H9 (cell line): ENCODE results near the gene ZNF800. TPM values are rescaled to one million over a fixed set of nuclear protein-coding genes. Genes with fewer than 3 reads are reported as not detected.

Experiments used
- DNase-seq: peaks from one replicate; pipeline ENCODE4 v3.0.0-alpha.2; 2017
- H2AFZ ChIP-seq: one replicate; pipeline ENCODE4 v1.6.1; 2013; ENCODE audit warnings: mild to moderate bottlenecking, low read length, control low read depth, moderate library complexity
- H2AK5ac ChIP-seq: 2 replicates; pipeline ENCODE4 v1.6.1; 2013; ENCODE audit warnings: low read length, control low read depth, mixed read lengths; ENCODE audit not compliant: insufficient read length
- H2BK120ac ChIP-seq: one replicate; pipeline ENCODE4 v1.6.1; 2013; ENCODE audit warnings: low read depth, mild to moderate bottlenecking, low read length, control low read depth, inconsistent platforms; ENCODE audit not compliant: poor library complexity, severe bottlenecking
- H2BK12ac ChIP-seq: 2 replicates; pipeline ENCODE4 v1.6.1; 2013; ENCODE audit warnings: low read length, control low read depth, mixed read lengths, low read depth; ENCODE audit not compliant: insufficient read length
- H2BK15ac ChIP-seq: 2 replicates; pipeline ENCODE4 v1.6.1; 2013; ENCODE audit warnings: low read depth, low read length, control low read depth
- H2BK20ac ChIP-seq: one replicate; pipeline ENCODE4 v1.6.1; 2013; ENCODE audit warnings: low read depth, mild to moderate bottlenecking, low read length, control low read depth, inconsistent platforms; ENCODE audit not compliant: poor library complexity, severe bottlenecking
- H2BK5ac ChIP-seq: 2 replicates; pipeline ENCODE4 v1.6.1; 2013; ENCODE audit warnings: low read length, control low read depth, mixed read lengths; ENCODE audit not compliant: insufficient read length
- H3K14ac ChIP-seq: 2 replicates; pipeline ENCODE4 v1.6.1; 2013; ENCODE audit warnings: low read length, control low read depth; ENCODE audit not compliant: insufficient read depth
- H3K18ac ChIP-seq: 2 replicates; pipeline ENCODE4 v1.6.1; 2013; ENCODE audit warnings: low read depth, mild to moderate bottlenecking, mixed read lengths, low read length, control low read depth; ENCODE audit not compliant: insufficient read length
- H3K23ac ChIP-seq: 2 replicates; pipeline ENCODE4 v1.6.1; 2013; ENCODE audit warnings: low read length, control low read depth, mixed read lengths, low read depth; ENCODE audit not compliant: insufficient read length
- H3K23me2 ChIP-seq: 2 replicates; pipeline ENCODE4 v1.6.1; 2013; ENCODE audit warnings: low read depth, mild to moderate bottlenecking, mixed read lengths, low read length, control low read depth; ENCODE audit not compliant: insufficient read length, poor library complexity, severe bottlenecking
- H3K27ac ChIP-seq: 2 replicates; pipeline ENCODE4 v1.5.1; 2013; ENCODE audit warnings: low read length, control low read depth, mixed read lengths, low read depth; ENCODE audit not compliant: insufficient read length
- H3K27me3 ChIP-seq: 2 replicates; pipeline ENCODE4 v1.6.1; 2013; ENCODE audit warnings: low read length, control low read depth, inconsistent platforms; ENCODE audit not compliant: insufficient read depth
- H3K4ac ChIP-seq: 2 replicates; pipeline ENCODE4 v1.6.1; 2013; ENCODE audit warnings: low read depth, mild to moderate bottlenecking, control low read depth, inconsistent platforms, low read length, moderate library complexity
- H3K4me1 ChIP-seq: 2 replicates; pipeline ENCODE4 v1.6.1; 2013; ENCODE audit warnings: low read length, control low read depth, inconsistent platforms; ENCODE audit not compliant: insufficient read depth
- H3K4me2 ChIP-seq: 2 replicates; pipeline ENCODE4 v1.6.1; 2013; ENCODE audit warnings: low read length, control low read depth, mixed read lengths; ENCODE audit not compliant: insufficient read length, insufficient read depth
- H3K56ac ChIP-seq: 2 replicates; pipeline ENCODE4 v1.6.1; 2013; ENCODE audit warnings: low read depth, mild to moderate bottlenecking, mixed read lengths, low read length, control low read depth; ENCODE audit not compliant: insufficient read length
- H3K79me1 ChIP-seq: 2 replicates; pipeline ENCODE4 v1.6.1; 2013; ENCODE audit warnings: low read depth, mild to moderate bottlenecking, moderate library complexity, low read length, control low read depth, inconsistent platforms; ENCODE audit not compliant: insufficient read depth, poor library complexity, severe bottlenecking
- H3K79me2 ChIP-seq: 2 replicates; pipeline ENCODE4 v1.6.1; 2013; ENCODE audit warnings: low read length, control low read depth, inconsistent platforms; ENCODE audit not compliant: insufficient read depth
- H3K9ac ChIP-seq: 2 replicates; pipeline ENCODE4 v1.6.1; 2013; ENCODE audit warnings: low read length, control low read depth, mixed read lengths; ENCODE audit not compliant: insufficient read length; ENCODE audit errors: extremely low read depth
- H3K9me3 ChIP-seq: one replicate; pipeline ENCODE4 v1.6.1; 2013; ENCODE audit warnings: low read depth, low read length, inconsistent platforms; ENCODE audit not compliant: control insufficient read depth
- H3T11ph ChIP-seq: one replicate; pipeline ENCODE4 v1.6.1; 2013; ENCODE audit warnings: mild to moderate bottlenecking, low read length, control low read depth, inconsistent platforms
- H4K20me1 ChIP-seq: one replicate; pipeline ENCODE4 v1.6.1; 2013; ENCODE audit not compliant: control insufficient read depth, insufficient read length, insufficient read depth
- H4K5ac ChIP-seq: 2 replicates; pipeline ENCODE4 v1.6.1; 2013; ENCODE audit warnings: low read depth, mild to moderate bottlenecking, mixed read lengths, low read length, control low read depth; ENCODE audit not compliant: insufficient read length
- H4K8ac ChIP-seq: replicated peaks from 2 replicates; pipeline ENCODE4 v1.6.1; 2013; ENCODE audit warnings: low read length, control low read depth, mixed read lengths, low read depth; ENCODE audit not compliant: insufficient read length
- H4K91ac ChIP-seq: 2 replicates; pipeline ENCODE4 v1.6.1; 2013; ENCODE audit warnings: low read depth, mild to moderate bottlenecking, moderate library complexity, mixed read lengths, low read length, control low read depth; ENCODE audit not compliant: insufficient read length
- H3K27ac Mint-ChIP-seq, 3 experiments: 2 replicates in 2 of 3; 3 replicates in 1 of 3; pipeline ENCODE4 v1.8.0; 2020 to 2021; ENCODE audit warnings: mixed read lengths in 3 of 3, mild to moderate bottlenecking in 1 of 3, moderate library complexity in 1 of 3
- H3K27me3 Mint-ChIP-seq: 2 replicates; pipeline ENCODE4 v1.8.0; 2021; ENCODE audit warnings: low read depth, mild to moderate bottlenecking, moderate library complexity, mixed read lengths
- H3K36me3 Mint-ChIP-seq, 3 experiments: 2 replicates in 2 of 3; 3 replicates in 1 of 3; pipeline ENCODE4 v1.8.0; 2020 to 2021; ENCODE audit warnings: low read depth in 3 of 3, mixed read lengths in 3 of 3; ENCODE audit not compliant: insufficient read depth in 1 of 3
- H3K4me1 Mint-ChIP-seq, 2 experiments: 2 replicates each; pipeline ENCODE4 v1.8.0; 2020; ENCODE audit warnings: mixed read lengths in 2 of 2
- H3K4me3 Mint-ChIP-seq, 2 experiments: 2 replicates in 1 of 2; 3 replicates in 1 of 2; pipeline ENCODE4 v1.8.0; 2020 to 2021; ENCODE audit warnings: mild to moderate bottlenecking in 2 of 2, mixed read lengths in 2 of 2, moderate library complexity in 1 of 2
- H3K9me3 Mint-ChIP-seq, 2 experiments: 2 replicates in 1 of 2; 3 replicates in 1 of 2; pipeline ENCODE4 v1.8.0; 2020; ENCODE audit warnings: mild to moderate bottlenecking in 2 of 2, mixed read lengths in 2 of 2, moderate library complexity in 1 of 2
- CTCF ChIP-seq: fragments of 200-600 bp; sonication (generic); conservative IDR thresholded peaks from 3 replicates; pipeline ENCODE4 v1.8.0; 2021; ENCODE audit warnings: antibody characterized with exemption, mild to moderate bottlenecking
- WGBS: extraction: QIAGEN DNeasy Blood & Tissue Kit; methylation state at CpG from one replicate; pipeline ENCODE4 v1.1.7; 2013; ENCODE audit warnings: missing lambda C conversion rate, low lambda C conversion rate, mixed read lengths; ENCODE audit not compliant: insufficient read length; ENCODE audit errors: extremely low coverage; 5-methylcytosine and 5-hydroxymethylcytosine counted together
- total RNA-seq: library from RNA; stranded (reverse); gene quantifications from 2 replicates; pipeline ENCODE4 v1.2.1, GENCODE V29; 2021

Gene ZNF800
- total RNA-seq, 1 experiment from 2014 or later, result 11.0 TPM

GRCh38 chr7:127417346-127417745 lies 24.8 kb upstream of the ZNF800 start:
- H4K5ac ChIP-seq, result no peak overlapping the region
- no peak overlapping the region for H3K4me3 Mint-ChIP-seq
- H3K56ac ChIP-seq, result no peak overlapping the region
- H2BK15ac ChIP-seq, result no peak overlapping the region
- no peak overlapping the region for H3K4me2 ChIP-seq
- no CpG with 5 or more reads among the region's 4 CpGs for WGBS
- H3K9me3 Mint-ChIP-seq, result peaks cover 0 to 3% of the 10 kb centered on the region in 2 experiments; a peak in 2 of 5 replicates
- H3K4me1 ChIP-seq, result no peaks in the 10 kb centered on the region
- no peak overlapping the region for H2BK5ac ChIP-seq
- H3K27me3 Mint-ChIP-seq, result peaks cover 24% of the 10 kb centered on the region
- no peak overlapping the region for H2BK20ac ChIP-seq
- no peak overlapping the region for H4K8ac ChIP-seq
- H3K79me2 ChIP-seq, result no peaks in the 10 kb centered on the region
- no peak overlapping the region for H3K9ac ChIP-seq
- H2BK12ac ChIP-seq, result no peak overlapping the region
- no peak overlapping the region for H3T11ph ChIP-seq
- no peak overlapping the region for H2BK120ac ChIP-seq
- no peak for DNase-seq
- H3K9me3 ChIP-seq, result no peaks in the 10 kb centered on the region
- no peak overlapping the region for H3K4ac ChIP-seq
- no peak overlapping the region for H3K27ac Mint-ChIP-seq
- H3K14ac ChIP-seq, result no peak overlapping the region
- no peak overlapping the region for H2AFZ ChIP-seq
- H4K20me1 ChIP-seq, result no peaks in the 10 kb centered on the region
- H3K4me1 Mint-ChIP-seq, result no peaks in the 10 kb centered on the region
- H3K23me2 ChIP-seq, result no peaks in the 10 kb centered on the region
- H3K36me3 Mint-ChIP-seq, result no peaks in the 10 kb centered on the region
- no peak overlapping the region for H2AK5ac ChIP-seq
- H3K18ac ChIP-seq, result no peak overlapping the region
- no peaks in the 10 kb centered on the region for H3K27me3 ChIP-seq
- TF ChIP-seq CTCF, result no peak
- no peak overlapping the region for H3K27ac ChIP-seq
- H3K23ac ChIP-seq, result no peak overlapping the region
- no peak overlapping the region for H4K91ac ChIP-seq
- no peaks in the 10 kb centered on the region for H3K79me1 ChIP-seq
